GM21367 (cell line): ENCODE results near the gene FGD1.

Source experiments
- ATAC-seq: cut with Tn5 transposase; IDR thresholded peaks from one replicate; pipeline ENCODE4 v1.9.1; 2021; ENCODE audit not compliant: unreplicated experiment

FGD1 gene

GRCh38 chrX:54407266-54407665 lies 88.8 kb downstream of the FGD1 start:
- no peak for ATAC-seq

GRCh38 chrX:54397113-54397512 lies 98.9 kb downstream of the FGD1 start:
- no peak for ATAC-seq
